Keratinocyte (primary cell): ENCODE measurements around the gene PRCP. TPM values are rescaled to one million over a fixed set of nuclear protein-coding genes. Genes with fewer than 3 reads are reported as not detected.

Experiments
- DNase-seq: peaks from one replicate; pipeline ENCODE4 v3.0.0-alpha.2; 2011; ENCODE audit warnings: low read depth, missing footprints, low spot score
- FAIRE-seq: peaks from 2 replicates; lab custom pipeline; 2011; peaks lifted over from hg19 to GRCh38; lab: Jason Lieb, UNC
- H2AFZ ChIP-seq: 2 replicates; pipeline ENCODE4 v1.6.0; 2012; ENCODE audit warnings: low read length, control low read depth, inconsistent platforms; ENCODE audit not compliant: control insufficient read depth
- H3K27ac ChIP-seq: 2 replicates; pipeline ENCODE4 v1.5.1; 2011; ENCODE audit warnings: low read length; ENCODE audit not compliant: control insufficient read depth, insufficient read depth
- H3K27me3 ChIP-seq: 3 replicates; pipeline ENCODE4 v1.6.0; 2011; ENCODE audit warnings: low read length; ENCODE audit not compliant: control insufficient read depth, insufficient read depth; ENCODE audit errors: extremely low read depth
- H3K36me3 ChIP-seq, 2 experiments: 2 replicates in 1 of 2; 3 replicates in 1 of 2; pipeline ENCODE4 v1.5.1; 2011; ENCODE audit warnings: low read length in 2 of 2, mild to moderate bottlenecking in 1 of 2; ENCODE audit not compliant: control insufficient read depth in 2 of 2, insufficient read depth in 2 of 2; ENCODE audit errors: extremely low read depth in 1 of 2
- H3K4me1 ChIP-seq: 3 replicates; pipeline ENCODE4 v1.5.1; 2011; ENCODE audit warnings: low read length; ENCODE audit not compliant: control insufficient read depth, insufficient read depth; ENCODE audit errors: extremely low read depth
- H3K4me2 ChIP-seq: 3 replicates; pipeline ENCODE4 v1.6.0; 2011; ENCODE audit warnings: low read depth, low read length; ENCODE audit not compliant: control insufficient read depth, insufficient read depth; ENCODE audit errors: extremely low read depth
- H3K4me3 ChIP-seq, 3 experiments: fragments of 200-600 bp in 1 of 3; sonication (generic) in 1 of 3; 2 replicates in 2 of 3; 3 replicates in 1 of 3; pipeline ENCODE4 v1.5.1; 2011 to 2016; ENCODE audit warnings: low read length in 3 of 3, mild to moderate bottlenecking in 3 of 3, control low read depth in 2 of 3, inconsistent platforms in 1 of 3, low read depth in 1 of 3, mixed read lengths in 1 of 3, mixed run types in 1 of 3, moderate library complexity in 1 of 3; ENCODE audit not compliant: control insufficient read depth in 2 of 3, insufficient read depth in 2 of 3; ENCODE audit errors: extremely low read depth in 1 of 3
- H3K79me2 ChIP-seq: 2 replicates; pipeline ENCODE4 v1.6.0; 2012; ENCODE audit warnings: low read length; ENCODE audit not compliant: control insufficient read depth, insufficient read depth
- H3K9ac ChIP-seq: 3 replicates; pipeline ENCODE4 v1.6.0; 2011; ENCODE audit warnings: low read length; ENCODE audit not compliant: control insufficient read depth, insufficient read depth; ENCODE audit errors: extremely low read depth
- H3K9me1 ChIP-seq: 3 replicates; pipeline ENCODE4 v1.6.0; 2011; ENCODE audit warnings: low read length; ENCODE audit not compliant: control insufficient read depth, insufficient read depth; ENCODE audit errors: extremely low read depth
- H3K9me3 ChIP-seq: 2 replicates; pipeline ENCODE4 v1.5.1; 2012; ENCODE audit warnings: low read depth, low read length; ENCODE audit not compliant: control insufficient read depth
- H4K20me1 ChIP-seq: 3 replicates; pipeline ENCODE4 v1.6.0; 2011; ENCODE audit warnings: low read length; ENCODE audit not compliant: control insufficient read depth, insufficient read depth; ENCODE audit errors: extremely low read depth
- EZH2 ChIP-seq: IDR thresholded peaks from one replicate; pipeline ENCODE4 v1.6.1; 2012; ENCODE audit warnings: inconsistent platforms, mild to moderate bottlenecking, low read length, moderate library complexity
- dilution Hi-C: fragments of 300-500 bp; cut with MboI; formaldehyde crosslinking; loops from one replicate; pipeline ENCODE4 v1.7.0; 2020; ENCODE audit warnings: low sequenced_read_pairs; ENCODE audit not compliant: extremely low pct_ligation_motif_present
- polyA plus RNA-seq, 5 experiments: library from polyadenylated mRNA; depleted of rRNA in 3 of 5; stranded (reverse) in 3 of 5; stranded (forward) in 1 of 5; unstranded in 1 of 5; fragments of >200 nt; gene quantifications; 1 replicate in 1 of 5; 2 replicates in 3 of 5; 3 replicates in 1 of 5; pipeline versions ENCODE4 v1.2.1 to v1.2.3, GENCODE V29; 2011 to 2012; ENCODE audit warnings: missing spikeins in 2 of 5, low read depth in 1 of 5, low replicate concordance in 1 of 5
- TF ChIP-seq, protein P1 (sequence below), 3 experiments: IDR thresholded peaks in 1 of 3; conservative IDR thresholded peaks in 1 of 3; optimal IDR thresholded peaks in 1 of 3; 2 replicates in 2 of 3; 3 replicates in 1 of 3; pipeline versions ENCODE3 to v1.5.1; 2011; ENCODE audit warnings: low read length in 3 of 3, mild to moderate bottlenecking in 3 of 3, moderate library complexity in 2 of 3, control low read depth in 1 of 3, inconsistent platforms in 1 of 3; ENCODE audit not compliant: insufficient read depth in 2 of 3; ENCODE audit errors: extremely low read depth in 1 of 3

PRCP gene
- polyA plus RNA-seq, 1 donor (not counting 4 experiments of a cell fraction or from before 2014, with no cell fraction given) = 43.5 TPM

DNA sequence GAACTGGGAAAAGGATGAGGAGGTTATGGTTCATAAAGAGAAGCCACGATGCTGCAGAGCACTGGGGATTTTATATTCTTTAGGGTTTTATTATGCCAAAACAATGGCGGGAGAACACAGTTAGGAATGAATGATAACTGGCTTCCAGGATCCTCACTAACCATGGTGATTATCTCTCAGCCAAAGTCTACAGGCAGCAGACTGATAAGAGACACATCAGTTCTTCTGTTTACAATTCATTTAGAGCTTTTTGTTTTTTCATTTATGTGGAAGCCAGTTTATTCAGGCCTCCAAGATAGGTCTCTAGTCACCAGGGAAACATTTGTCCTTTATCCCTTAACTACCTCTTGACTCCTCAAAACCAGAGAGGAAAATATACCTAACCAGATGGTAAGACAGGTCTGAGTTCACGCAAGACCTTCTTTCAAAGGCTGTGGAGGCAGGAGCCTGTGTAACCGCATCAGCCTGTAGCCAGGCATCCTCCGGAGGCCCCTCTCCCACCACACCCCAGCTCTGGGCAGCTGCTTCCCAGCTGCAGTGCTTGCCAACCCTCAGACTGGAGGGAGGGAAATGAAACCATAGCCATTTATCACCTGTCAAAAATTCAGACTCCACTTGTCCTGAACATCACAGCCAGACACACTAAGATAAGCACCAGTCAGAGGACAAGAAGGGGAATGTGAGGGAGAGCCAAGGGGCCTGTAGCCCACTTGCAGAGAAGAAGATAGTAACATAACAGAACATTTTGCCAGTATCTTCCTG lies 109.3 kb downstream of the PRCP start:
- Histone ChIP-seq H3K9me1 (no peaks in the 10 kb centered on the region), H3K4me1 (no peaks in the 10 kb centered on the region), H3K4me3 (no peak overlapping the region), H3K9me3 (no peaks in the 10 kb centered on the region), H3K9ac (no peak overlapping the region), H3K27ac (no peak overlapping the region), H4K20me1 (no peaks in the 10 kb centered on the region), H3K36me3 (no peaks in the 10 kb centered on the region), H3K27me3 (no peaks in the 10 kb centered on the region), H3K79me2 (no peaks in the 10 kb centered on the region), H3K4me2 (no peak overlapping the region), H2AFZ (no peak overlapping the region)
- FAIRE-seq = no peak
- no peak for DNase-seq
- TF ChIP-seq EZH2 = no peak
- TF ChIP-seq, protein P1, sequence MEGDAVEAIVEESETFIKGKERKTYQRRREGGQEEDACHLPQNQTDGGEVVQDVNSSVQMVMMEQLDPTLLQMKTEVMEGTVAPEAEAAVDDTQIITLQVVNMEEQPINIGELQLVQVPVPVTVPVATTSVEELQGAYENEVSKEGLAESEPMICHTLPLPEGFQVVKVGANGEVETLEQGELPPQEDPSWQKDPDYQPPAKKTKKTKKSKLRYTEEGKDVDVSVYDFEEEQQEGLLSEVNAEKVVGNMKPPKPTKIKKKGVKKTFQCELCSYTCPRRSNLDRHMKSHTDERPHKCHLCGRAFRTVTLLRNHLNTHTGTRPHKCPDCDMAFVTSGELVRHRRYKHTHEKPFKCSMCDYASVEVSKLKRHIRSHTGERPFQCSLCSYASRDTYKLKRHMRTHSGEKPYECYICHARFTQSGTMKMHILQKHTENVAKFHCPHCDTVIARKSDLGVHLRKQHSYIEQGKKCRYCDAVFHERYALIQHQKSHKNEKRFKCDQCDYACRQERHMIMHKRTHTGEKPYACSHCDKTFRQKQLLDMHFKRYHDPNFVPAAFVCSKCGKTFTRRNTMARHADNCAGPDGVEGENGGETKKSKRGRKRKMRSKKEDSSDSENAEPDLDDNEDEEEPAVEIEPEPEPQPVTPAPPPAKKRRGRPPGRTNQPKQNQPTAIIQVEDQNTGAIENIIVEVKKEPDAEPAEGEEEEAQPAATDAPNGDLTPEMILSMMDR (optimal IDR thresholded peaks at IDR 0.05 in 1 of 3, IDR thresholded peaks at IDR 0.05 in 1 of 3, conservative IDR thresholded peaks at IDR 0.05 in 1 of 3; ENCODE audit: extremely low read depth in 1 of 3, insufficient read depth in 2 of 3, low read length in 3 of 3) = no peak
- dilution Hi-C loops = no loop called here

DNA sequence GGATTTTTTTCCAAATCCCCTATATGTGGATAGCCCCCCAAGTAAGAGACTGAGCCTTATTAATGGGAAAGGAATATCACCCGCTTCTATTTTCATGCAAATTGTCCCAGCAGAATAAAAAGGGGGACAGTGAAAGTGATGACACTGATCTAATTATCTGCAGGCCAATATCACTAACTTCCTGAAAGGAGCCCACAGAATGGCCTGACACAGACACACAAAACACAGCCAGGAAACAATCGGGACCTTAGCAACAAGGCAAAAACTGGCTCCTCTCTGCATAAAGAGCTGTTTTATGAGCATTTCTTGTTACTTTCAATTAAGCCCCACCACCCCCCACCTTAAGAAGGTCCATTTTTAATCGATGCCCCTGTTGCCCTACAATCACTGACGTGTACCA lies 112.2 kb downstream of the PRCP start:
- Histone ChIP-seq H3K9me3 (no peaks in the 10 kb centered on the region), H2AFZ (no peak overlapping the region), H3K4me1 (no peaks in the 10 kb centered on the region), H3K27ac (no peak overlapping the region), H3K4me3 (no peak overlapping the region), H4K20me1 (no peaks in the 10 kb centered on the region), H3K9ac (no peak overlapping the region), H3K79me2 (no peaks in the 10 kb centered on the region), H3K36me3 (no peaks in the 10 kb centered on the region), H3K4me2 (no peak overlapping the region), H3K9me1 (no peaks in the 10 kb centered on the region), H3K27me3 (no peaks in the 10 kb centered on the region)
- dilution Hi-C loops = no loop called here
- DNase-seq = no peak
- FAIRE-seq = no peak
- TF ChIP-seq, protein P1 (optimal IDR thresholded peaks at IDR 0.05 in 1 of 3, IDR thresholded peaks at IDR 0.05 in 1 of 3, conservative IDR thresholded peaks at IDR 0.05 in 1 of 3; ENCODE audit: extremely low read depth in 1 of 3, insufficient read depth in 2 of 3, low read length in 3 of 3) = no peak
- TF ChIP-seq EZH2 = no peak
